Gastroesophageal sphincter (tissue), 4 donors: Measurements from ENCODE around the gene SNED1. TPM values are rescaled to one million over a fixed set of nuclear protein-coding genes. Genes with fewer than 3 reads are reported as not detected.

Experiments
- ATAC-seq: fragments of 150-250 bp; one replicate; pipeline ENCODE4 v1.9.1; 2016; ENCODE audit warnings: mild to moderate bottlenecking, moderate library complexity
- H3K27ac ChIP-seq, 4 donors: fragments of 200-600 bp; sonication (generic) in 3 of 4; 1 replicate in 3 of 4; 2 replicates in 1 of 4; pipeline ENCODE4 v1.5.1; 2016 to 2019
- H3K27me3 ChIP-seq: fragments of 200-600 bp; sonication (generic); one replicate; pipeline ENCODE4 v1.5.1; 2019
- H3K36me3 ChIP-seq, 2 donors: fragments of 200-600 bp; sonication (generic); one replicate each; pipeline ENCODE4 v1.5.1; 2019; ENCODE audit warnings: control low read depth in 1 of 2
- H3K4me1 ChIP-seq, 3 donors: fragments of 200-600 bp; sonication (generic); 1 replicate in 2 of 3; 2 replicates in 1 of 3; pipeline ENCODE4 v1.5.1; 2016 to 2019; ENCODE audit warnings: control low read depth in 2 of 3
- H3K4me3 ChIP-seq, 2 donors: fragments of 200-600 bp; sonication (generic); one replicate each; pipeline ENCODE4 v1.5.1; 2019; ENCODE audit warnings: mild to moderate bottlenecking in 1 of 2, moderate library complexity in 1 of 2
- H3K9me3 ChIP-seq, 3 donors: fragments of 200-600 bp; sonication (generic); one replicate each; pipeline ENCODE4 v1.5.1; 2017 to 2019; ENCODE audit warnings: control low read depth in 2 of 3
- EP300 ChIP-seq: sonication (generic); formaldehyde crosslinking; IDR thresholded peaks from one replicate; pipeline ENCODE4 v1.6.1; 2017; ENCODE audit warnings: antibody characterized with exemption, mild to moderate bottlenecking
- POLR2A ChIP-seq, 2 donors: fragments of 450-650 bp; IDR thresholded peaks; one replicate each; pipeline ENCODE4 v1.6.1; 2017; ENCODE audit warnings: antibody characterized with exemption in 2 of 2, mild to moderate bottlenecking in 2 of 2, moderate library complexity in 1 of 2
- POLR2AphosphoS5 ChIP-seq: sonication (generic); formaldehyde crosslinking; IDR thresholded peaks from one replicate; pipeline ENCODE4 v1.6.1; 2017; ENCODE audit warnings: antibody characterized with exemption
- WGBS, 2 donors: methylation state at CpG; one replicate each; pipeline ENCODE4 v1.1.5; 2018; ENCODE audit warnings: low coverage in 1 of 2; 5-methylcytosine and 5-hydroxymethylcytosine counted together
- total RNA-seq, 4 donors: library from RNA; depleted of rRNA; stranded (reverse); fragments of >200 nt; gene quantifications; one replicate each; pipeline ENCODE4 v1.1.0, GENCODE V29; 2016
- TF ChIP-seq, protein P1 (sequence below), 4 experiments: fragments of 200-600 bp in 2 of 4; fragments of 450-650 bp in 2 of 4; sonication (generic) in 1 of 4; IDR thresholded peaks; one replicate each; pipeline ENCODE4 v1.5.1; 2017 to 2019; ENCODE audit warnings: antibody characterized with exemption in 4 of 4, mild to moderate bottlenecking in 2 of 4, moderate library complexity in 2 of 4

Gene SNED1
- total RNA-seq, 4 donors from 2014 or later, result 8.3 to 29.9 (median 14.6) TPM

DNA sequence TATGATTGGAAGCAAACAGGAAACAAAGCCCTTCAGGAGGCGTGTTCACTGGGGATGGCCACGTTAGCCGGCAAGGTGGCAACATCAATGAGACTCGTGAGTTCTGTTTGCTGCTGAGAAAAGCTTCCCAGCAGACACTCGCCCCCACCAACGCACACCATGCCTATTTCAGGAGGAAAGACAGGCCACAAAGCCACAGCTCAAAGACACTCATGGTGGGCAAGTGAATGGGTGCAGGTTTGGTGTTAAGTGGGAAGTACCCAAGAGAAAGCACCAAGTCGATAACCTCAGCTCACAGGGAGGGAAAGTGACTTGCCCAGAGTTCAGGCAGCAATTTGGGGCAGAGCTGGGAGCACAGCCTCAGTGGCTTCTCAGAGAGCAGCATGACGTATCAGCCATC, 114.2 kb downstream of the SNED1 start:
- no peaks in the 10 kb centered on the region for H3K27me3 ChIP-seq
- 76 to 79% methylated on average over 2 to 8 of the region's 8 CpGs for WGBS, 2 donors
- no peaks in the 10 kb centered on the region for H3K9me3 ChIP-seq
- no peak for ATAC-seq
- H3K36me3 ChIP-seq, result no peaks in the 10 kb centered on the region
- no peak overlapping the region for H3K27ac ChIP-seq
- H3K4me1 ChIP-seq, result no peaks in the 10 kb centered on the region
- no peak overlapping the region for H3K4me3 ChIP-seq
- TF ChIP-seq POLR2A (IDR thresholded peaks at IDR 0.05), result no peak
- TF ChIP-seq, protein P1, sequence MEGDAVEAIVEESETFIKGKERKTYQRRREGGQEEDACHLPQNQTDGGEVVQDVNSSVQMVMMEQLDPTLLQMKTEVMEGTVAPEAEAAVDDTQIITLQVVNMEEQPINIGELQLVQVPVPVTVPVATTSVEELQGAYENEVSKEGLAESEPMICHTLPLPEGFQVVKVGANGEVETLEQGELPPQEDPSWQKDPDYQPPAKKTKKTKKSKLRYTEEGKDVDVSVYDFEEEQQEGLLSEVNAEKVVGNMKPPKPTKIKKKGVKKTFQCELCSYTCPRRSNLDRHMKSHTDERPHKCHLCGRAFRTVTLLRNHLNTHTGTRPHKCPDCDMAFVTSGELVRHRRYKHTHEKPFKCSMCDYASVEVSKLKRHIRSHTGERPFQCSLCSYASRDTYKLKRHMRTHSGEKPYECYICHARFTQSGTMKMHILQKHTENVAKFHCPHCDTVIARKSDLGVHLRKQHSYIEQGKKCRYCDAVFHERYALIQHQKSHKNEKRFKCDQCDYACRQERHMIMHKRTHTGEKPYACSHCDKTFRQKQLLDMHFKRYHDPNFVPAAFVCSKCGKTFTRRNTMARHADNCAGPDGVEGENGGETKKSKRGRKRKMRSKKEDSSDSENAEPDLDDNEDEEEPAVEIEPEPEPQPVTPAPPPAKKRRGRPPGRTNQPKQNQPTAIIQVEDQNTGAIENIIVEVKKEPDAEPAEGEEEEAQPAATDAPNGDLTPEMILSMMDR (IDR thresholded peaks at IDR 0.05), result no peak
- no peak for TF ChIP-seq EP300
- TF ChIP-seq POLR2AphosphoS5, result no peak

DNA sequence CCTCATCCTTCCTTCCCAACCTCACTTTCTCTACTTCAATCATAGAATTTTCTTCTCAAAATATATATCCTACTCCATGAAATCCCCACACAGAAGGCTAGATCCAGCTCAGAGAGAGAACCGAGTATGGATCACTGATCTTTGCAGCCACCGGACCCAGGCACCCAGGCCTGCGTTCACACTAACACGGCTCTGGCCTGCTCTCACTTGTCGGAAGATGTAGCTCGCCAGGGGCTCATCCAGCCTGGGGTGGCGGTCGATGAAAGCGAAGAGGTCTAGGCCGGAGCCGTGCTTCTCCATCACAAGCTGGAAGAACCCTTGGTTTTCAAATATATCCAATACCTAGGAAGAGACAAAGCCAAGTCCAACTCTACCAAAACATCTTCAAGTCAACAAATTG, 116.4 kb downstream of the SNED1 start:
- Histone ChIP-seq H3K27ac (no peak overlapping the region), H3K4me3 (no peak overlapping the region), H3K27me3 (no peaks in the 10 kb centered on the region), H3K9me3 (no peaks in the 10 kb centered on the region), H3K4me1 (no peaks in the 10 kb centered on the region), H3K36me3 (no peaks in the 10 kb centered on the region)
- ATAC-seq, result no peak
- WGBS, 2 donors, result 88% methylated on average over 6 of the region's 11 CpGs; no CpG with 5 or more reads in 1 of the 2 donors
- TF ChIP-seq EP300, result no peak
- TF ChIP-seq, protein P1 (IDR thresholded peaks at IDR 0.05), result no peak
- no peak for TF ChIP-seq POLR2AphosphoS5
- no peak for TF ChIP-seq POLR2A (IDR thresholded peaks at IDR 0.05)

DNA sequence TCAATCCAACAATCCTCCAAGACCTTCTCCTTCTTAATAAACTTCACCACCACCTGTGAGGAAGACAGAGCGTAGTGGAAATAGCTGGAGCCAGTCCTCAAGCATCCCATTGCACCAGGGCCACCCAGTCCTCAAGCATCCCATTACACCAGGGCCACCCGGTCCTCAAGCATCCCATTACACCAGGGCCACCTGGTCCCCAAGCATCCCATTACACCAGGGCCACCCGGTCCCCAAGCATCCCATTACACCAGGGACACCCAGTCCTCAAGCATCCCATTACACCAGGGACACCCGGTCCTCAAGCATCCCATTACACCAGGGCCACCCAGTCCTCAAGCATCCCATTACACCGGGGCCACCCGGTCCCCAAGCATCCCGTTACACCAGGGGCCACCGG, 116.9 kb downstream of the SNED1 start:
- Histone ChIP-seq H3K4me1 (no peaks in the 10 kb centered on the region), H3K27ac (no peak overlapping the region), H3K9me3 (no peaks in the 10 kb centered on the region), H3K4me3 (no peak overlapping the region), H3K36me3 (no peaks in the 10 kb centered on the region), H3K27me3 (no peaks in the 10 kb centered on the region)
- TF ChIP-seq, protein P1 (IDR thresholded peaks at IDR 0.05), result no peak
- no peak for TF ChIP-seq EP300
- TF ChIP-seq POLR2A (IDR thresholded peaks at IDR 0.05), result no peak
- no peak for TF ChIP-seq POLR2AphosphoS5
- no peak for ATAC-seq
- WGBS, 2 donors, result 61 to 100% methylated on average over 2 to 5 of the region's 8 CpGs

DNA sequence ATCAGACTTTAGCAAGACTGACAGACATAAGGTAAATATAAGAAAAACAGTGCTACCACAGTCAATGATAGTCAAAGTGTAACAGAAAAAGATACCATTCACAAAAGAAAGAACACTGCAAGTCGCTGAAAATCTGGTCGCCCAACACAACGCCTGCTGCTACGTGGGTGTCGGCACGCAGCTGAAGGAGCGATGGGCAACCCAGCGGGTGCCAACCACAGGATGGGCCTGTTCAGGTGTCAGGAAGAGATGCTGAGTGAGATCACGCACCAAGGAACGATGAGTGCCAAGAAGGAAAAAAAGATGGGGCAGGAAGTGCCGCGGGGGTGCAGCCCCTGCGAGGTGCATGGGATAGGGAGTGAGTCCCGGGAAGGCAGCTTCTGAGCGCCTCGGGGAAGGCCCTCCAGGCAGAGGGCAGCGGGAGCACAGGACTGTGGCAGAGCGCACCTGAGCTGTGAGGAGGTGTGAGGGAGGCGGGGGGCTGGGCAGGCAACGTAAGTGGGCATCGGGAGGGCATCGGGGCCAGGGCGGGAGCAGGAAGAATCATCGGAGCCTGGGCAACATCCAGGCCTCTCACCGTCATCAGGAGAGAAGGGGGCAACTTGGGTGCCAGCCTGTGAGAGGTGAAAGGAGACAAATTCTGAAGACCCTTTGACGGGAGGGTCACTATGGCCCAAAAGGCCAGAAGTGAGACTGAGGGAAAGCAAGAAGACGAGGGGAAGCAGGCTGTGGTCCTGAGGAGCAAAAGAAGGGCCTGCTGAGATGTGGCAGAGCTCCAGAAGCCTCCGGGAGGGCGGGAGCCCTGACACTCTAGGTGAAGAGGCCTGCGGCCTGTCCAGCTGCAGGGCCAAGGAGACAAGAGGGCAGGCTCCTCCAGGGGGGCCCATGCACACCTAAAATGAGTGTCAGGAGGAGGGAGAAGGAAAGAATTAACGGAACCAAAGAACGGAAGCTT, 118.5 kb downstream of the SNED1 start:
- WGBS, 2 donors, result 88 to 93% methylated on average over 10 to 29 of the region's 32 CpGs

More for the DNA sequence above, 118.5 kb downstream of the SNED1 start:
- no peaks in the 10 kb centered on the region for H3K4me1 ChIP-seq
- H3K27me3 ChIP-seq, result no peaks in the 10 kb centered on the region
- no peaks in the 10 kb centered on the region for H3K36me3 ChIP-seq
- no peaks in the 10 kb centered on the region for H3K9me3 ChIP-seq
- no peak for ATAC-seq
- TF ChIP-seq, protein P1 (IDR thresholded peaks at IDR 0.05), result no peak
- TF ChIP-seq POLR2AphosphoS5 (no peak), EP300 (no peak), POLR2A (IDR thresholded peaks at IDR 0.05) (no peak)
- no peak overlapping the region for H3K27ac ChIP-seq
- no peak overlapping the region for H3K4me3 ChIP-seq
